Neural progenitor cell (in vitro differentiated cells): ENCODE measurements around the gene HDAC5.

Source experiments
- EZH2 ChIP-seq: fragments of 200-600 bp; sonication (generic); IDR thresholded peaks from 2 replicates; pipeline ENCODE4 v1.6.1; 2017; ENCODE audit warnings: antibody characterized with exemption, mild to moderate bottlenecking, moderate library complexity
- TF ChIP-seq, protein P1 (sequence below): fragments of 200-600 bp; sonication (generic); IDR thresholded peaks from 2 replicates; pipeline ENCODE4 v1.5.1; 2017; ENCODE audit warnings: antibody characterized with exemption, mild to moderate bottlenecking

DNA sequence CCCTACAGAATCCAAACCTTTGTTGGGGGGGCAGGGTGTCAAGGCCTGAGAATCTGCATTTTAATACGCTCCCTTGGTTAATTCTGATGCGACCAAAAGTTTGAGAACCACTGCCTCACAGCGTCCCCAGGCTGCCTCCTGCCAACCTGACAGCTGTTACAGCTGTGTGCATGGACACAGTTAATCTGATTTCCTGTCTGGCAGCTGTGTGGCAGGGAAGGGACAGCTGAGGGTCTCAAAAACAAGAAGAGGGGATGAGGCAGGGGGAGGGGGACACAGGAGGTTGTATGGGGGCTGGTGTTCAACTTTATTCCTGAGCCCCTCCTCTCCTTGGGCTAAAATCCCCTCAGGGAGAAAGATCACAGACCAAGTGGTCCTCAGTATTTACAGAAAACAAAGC lies 17.5 kb downstream of the HDAC5 start:
- TF ChIP-seq, protein P1, sequence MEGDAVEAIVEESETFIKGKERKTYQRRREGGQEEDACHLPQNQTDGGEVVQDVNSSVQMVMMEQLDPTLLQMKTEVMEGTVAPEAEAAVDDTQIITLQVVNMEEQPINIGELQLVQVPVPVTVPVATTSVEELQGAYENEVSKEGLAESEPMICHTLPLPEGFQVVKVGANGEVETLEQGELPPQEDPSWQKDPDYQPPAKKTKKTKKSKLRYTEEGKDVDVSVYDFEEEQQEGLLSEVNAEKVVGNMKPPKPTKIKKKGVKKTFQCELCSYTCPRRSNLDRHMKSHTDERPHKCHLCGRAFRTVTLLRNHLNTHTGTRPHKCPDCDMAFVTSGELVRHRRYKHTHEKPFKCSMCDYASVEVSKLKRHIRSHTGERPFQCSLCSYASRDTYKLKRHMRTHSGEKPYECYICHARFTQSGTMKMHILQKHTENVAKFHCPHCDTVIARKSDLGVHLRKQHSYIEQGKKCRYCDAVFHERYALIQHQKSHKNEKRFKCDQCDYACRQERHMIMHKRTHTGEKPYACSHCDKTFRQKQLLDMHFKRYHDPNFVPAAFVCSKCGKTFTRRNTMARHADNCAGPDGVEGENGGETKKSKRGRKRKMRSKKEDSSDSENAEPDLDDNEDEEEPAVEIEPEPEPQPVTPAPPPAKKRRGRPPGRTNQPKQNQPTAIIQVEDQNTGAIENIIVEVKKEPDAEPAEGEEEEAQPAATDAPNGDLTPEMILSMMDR = no peak
- no peak for TF ChIP-seq EZH2
